NB4 (cell line): ENCODE data around the gene B3GNT9.

Experiments
- DNase-seq: peaks from one replicate; pipeline ENCODE4 v3.0.0; 2010; ENCODE audit warnings: low read depth
- H3K4me3 ChIP-seq: one replicate; pipeline ENCODE4 v1.5.1; 2011; ENCODE audit warnings: mild to moderate bottlenecking, low read depth, low read length, moderate library complexity
- CTCF ChIP-seq: IDR thresholded peaks from one replicate; pipeline ENCODE4 v1.5.1; 2012; ENCODE audit warnings: low read depth, low read length
- MAX ChIP-seq: IDR thresholded peaks from 2 replicates; pipeline ENCODE4 v1.6.1; 2011; ENCODE audit warnings: low read depth, low read length
- MYC ChIP-seq: IDR thresholded peaks from 2 replicates; pipeline ENCODE4 v1.6.1; 2011; ENCODE audit warnings: low read depth, low read length
- POLR2A ChIP-seq: IDR thresholded peaks from 2 replicates; pipeline ENCODE4 v1.6.1; 2011; ENCODE audit warnings: mild to moderate bottlenecking; ENCODE audit not compliant: insufficient read length; ENCODE audit errors: extremely low read depth

Gene B3GNT9

GRCh38 chr16:67179421-67180080, 28.8 kb upstream of the B3GNT9 start:
- peak; percentile 66 for DNase-seq
- no peak overlapping the region for H3K4me3 ChIP-seq
- TF ChIP-seq POLR2A (no peak), CTCF (peak; percentile 61)

- DNase-seq, result peak; percentile 43
- TF ChIP-seq MYC, result no peak
- no peak overlapping the region for H3K4me3 ChIP-seq
Observed at GRCh38 chr16:67177743-67178699, 27.2 kb upstream of the B3GNT9 start.

GRCh38 chr16:67176662-67177061, 25.9 kb upstream of the B3GNT9 start:
- no peak for DNase-seq
- TF ChIP-seq CTCF (no peak), MAX (no peak), MYC (no peak), POLR2A (no peak)
- H3K4me3 ChIP-seq, result no peak overlapping the region

GRCh38 chr16:67174706-67175231, 24.0 kb upstream of the B3GNT9 start:
- TF ChIP-seq POLR2A (no peak), MAX (no peak), CTCF (no peak), MYC (no peak)
- no peak overlapping the region for H3K4me3 ChIP-seq
- no peak for DNase-seq

- H3K4me3 ChIP-seq, result peak overlapping the region; percentile 34
- no peak; the same call in 1 of the 2 replicates for TF ChIP-seq MYC
- peak; percentile 5 for TF ChIP-seq CTCF
- peak; percentile 38 for TF ChIP-seq POLR2A
- TF ChIP-seq MAX, result peak; percentile 46; the same call in 1 of the 2 replicates
- peak; percentile 88 for DNase-seq
Observed at GRCh38 chr16:67173808-67174705, 23.3 kb upstream of the B3GNT9 start.
